ENCODE data around the gene STAT4. TPM values are rescaled to one million over a fixed set of nuclear protein-coding genes. Genes with fewer than 3 reads are reported as not detected.

The STAT4 gene
- total RNA-seq, 4 donors from 2014 or later: 0.31 to 1.0 (median 0.73) TPM; not detected in 1

DNA sequence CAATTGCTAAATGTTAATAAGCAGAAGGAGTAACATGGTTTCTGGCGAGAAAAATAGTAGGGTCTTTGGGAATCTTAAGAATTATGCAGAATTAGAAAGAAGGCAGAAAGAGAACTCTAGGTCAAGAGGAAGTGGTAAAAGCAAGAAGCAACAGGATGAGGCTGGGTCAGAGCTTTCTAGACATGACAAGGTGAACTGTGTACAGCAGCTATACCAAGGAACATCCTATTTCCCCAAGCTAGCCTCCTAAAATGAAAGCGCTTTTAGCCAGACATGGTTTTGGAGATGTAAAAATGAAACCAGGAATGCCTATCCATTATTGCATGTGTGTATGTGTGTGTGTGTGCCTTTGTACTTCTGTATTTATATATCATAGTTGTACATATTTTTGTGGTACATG is 94.6 kb downstream of the STAT4 start:
- Histone ChIP-seq H3K36me3 (no peaks in the 10 kb centered on the region), H3K4me1 (no peaks in the 10 kb centered on the region), H3K4me3 (no peak overlapping the region), H3K27ac (no peak overlapping the region), H3K27me3 (no peaks in the 10 kb centered on the region), H3K9me3 (no peaks in the 10 kb centered on the region)
- no peak for DNase-seq
- in situ Hi-C loops (cut with MboI; ENCODE audit: low sequenced_read_pairs in 4 of 4): loop anchor here in 2 of 4 donors (10.0 to 25.0 kb wide), 2 partner anchors 456 to 469 kb away; no protein-coding TSS in a partner anchor
- no peak for TF ChIP-seq POLR2A (IDR thresholded peaks at IDR 0.05)
- TF ChIP-seq, protein P1, sequence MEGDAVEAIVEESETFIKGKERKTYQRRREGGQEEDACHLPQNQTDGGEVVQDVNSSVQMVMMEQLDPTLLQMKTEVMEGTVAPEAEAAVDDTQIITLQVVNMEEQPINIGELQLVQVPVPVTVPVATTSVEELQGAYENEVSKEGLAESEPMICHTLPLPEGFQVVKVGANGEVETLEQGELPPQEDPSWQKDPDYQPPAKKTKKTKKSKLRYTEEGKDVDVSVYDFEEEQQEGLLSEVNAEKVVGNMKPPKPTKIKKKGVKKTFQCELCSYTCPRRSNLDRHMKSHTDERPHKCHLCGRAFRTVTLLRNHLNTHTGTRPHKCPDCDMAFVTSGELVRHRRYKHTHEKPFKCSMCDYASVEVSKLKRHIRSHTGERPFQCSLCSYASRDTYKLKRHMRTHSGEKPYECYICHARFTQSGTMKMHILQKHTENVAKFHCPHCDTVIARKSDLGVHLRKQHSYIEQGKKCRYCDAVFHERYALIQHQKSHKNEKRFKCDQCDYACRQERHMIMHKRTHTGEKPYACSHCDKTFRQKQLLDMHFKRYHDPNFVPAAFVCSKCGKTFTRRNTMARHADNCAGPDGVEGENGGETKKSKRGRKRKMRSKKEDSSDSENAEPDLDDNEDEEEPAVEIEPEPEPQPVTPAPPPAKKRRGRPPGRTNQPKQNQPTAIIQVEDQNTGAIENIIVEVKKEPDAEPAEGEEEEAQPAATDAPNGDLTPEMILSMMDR (IDR thresholded peaks at IDR 0.05 in 4 of 5, conservative IDR thresholded peaks at IDR 0.05 in 1 of 5): no peak
- ATAC-seq: no peak
- intact Hi-C loops (cut with DNase I; ENCODE audit: low total_unique reads): loop anchor here (10.0 kb wide), 1 partner anchor 99 kb away; the partner anchor contains the start of gene STAT4

DNA sequence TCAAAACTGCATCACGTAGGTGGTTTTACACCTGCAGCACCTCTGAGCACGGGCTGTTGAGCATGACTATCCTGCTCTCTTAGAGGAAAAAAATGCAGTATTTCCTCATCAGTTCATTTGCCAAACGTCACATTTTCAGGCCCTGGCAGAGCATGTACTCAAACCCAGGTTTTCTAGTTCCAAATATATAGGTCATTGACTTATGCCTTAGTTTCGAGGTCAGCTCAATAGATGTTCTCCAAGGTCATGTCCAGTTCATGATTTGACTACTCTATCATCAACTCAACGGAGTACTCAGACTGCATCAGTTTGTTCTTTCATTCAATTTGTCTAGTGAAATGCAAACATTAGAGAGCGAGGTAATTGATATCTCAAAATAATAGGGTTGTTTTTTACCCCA is 97.5 kb downstream of the STAT4 start:
- H3K4me1 ChIP-seq: no peaks in the 10 kb centered on the region
- H3K27ac ChIP-seq: no peak overlapping the region
- in situ Hi-C loops (cut with MboI; ENCODE audit: low sequenced_read_pairs in 4 of 4) (loop anchor here in 2 of 4 donors (10.0 to 25.0 kb wide), 2 partner anchors 459 to 472 kb away; no protein-coding TSS in a partner anchor), intact Hi-C loops (cut with DNase I; ENCODE audit: low total_unique reads) (loop anchor here (5.0 to 10.0 kb wide), 2 partner anchors 102 to 469 kb away; partner anchors contain the start of gene STAT4)
- ATAC-seq (no peak), DNase-seq (no peak)
- no peaks in the 10 kb centered on the region for H3K9me3 ChIP-seq
- no peaks in the 10 kb centered on the region for H3K36me3 ChIP-seq
- no peaks in the 10 kb centered on the region for H3K27me3 ChIP-seq
- no peak overlapping the region for H3K4me3 ChIP-seq
- TF ChIP-seq POLR2A (IDR thresholded peaks at IDR 0.05): no peak
- TF ChIP-seq, protein P1 (IDR thresholded peaks at IDR 0.05 in 4 of 5, conservative IDR thresholded peaks at IDR 0.05 in 1 of 5): no peak

DNA sequence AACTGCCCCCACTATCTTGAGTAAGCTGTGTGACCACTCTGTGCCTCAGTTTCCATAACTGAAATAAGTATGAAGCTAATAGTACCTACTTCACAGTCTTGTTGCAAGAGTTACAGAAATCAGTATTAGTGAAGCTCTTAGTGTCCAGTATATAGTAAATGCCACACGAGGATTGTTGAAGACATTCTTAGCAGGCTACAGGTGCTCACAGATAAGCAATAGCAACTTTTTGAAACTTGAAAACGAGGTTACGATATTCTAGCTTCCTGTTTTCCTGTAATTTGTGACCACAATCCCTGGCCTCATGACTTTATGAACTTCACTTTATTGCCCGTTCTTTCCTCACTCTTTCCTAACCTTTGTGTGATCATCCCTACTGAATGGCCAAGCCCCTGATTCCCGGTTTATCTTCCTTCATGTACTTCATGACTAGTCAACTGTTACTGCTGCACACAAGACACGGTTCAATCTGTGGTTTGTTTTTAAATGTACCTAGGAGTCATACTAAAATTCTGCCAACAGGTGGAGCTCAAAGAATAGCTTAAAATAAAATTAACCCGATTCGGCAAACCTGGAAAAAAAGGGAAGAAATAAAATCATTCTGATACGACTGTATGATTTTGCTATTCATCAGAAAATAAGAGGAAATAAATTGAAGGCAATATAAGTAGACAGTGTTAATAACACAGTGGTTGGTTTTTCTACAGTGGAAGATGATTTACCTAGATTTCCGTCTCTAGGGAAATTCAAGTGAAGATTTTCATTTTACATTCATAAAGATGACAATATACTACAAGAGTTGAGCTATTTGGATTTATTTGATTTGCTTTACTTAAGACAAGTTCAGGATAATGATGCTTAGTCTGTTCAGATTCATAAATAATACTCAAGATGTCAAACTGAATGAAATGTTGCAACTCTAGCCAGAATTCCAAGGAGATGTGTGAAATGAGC is 98.7 kb downstream of the STAT4 start:
- Histone ChIP-seq H3K27me3 (no peaks in the 10 kb centered on the region), H3K36me3 (no peaks in the 10 kb centered on the region), H3K27ac (no peak overlapping the region), H3K4me1 (no peaks in the 10 kb centered on the region), H3K4me3 (no peak overlapping the region), H3K9me3 (no peaks in the 10 kb centered on the region)
- in situ Hi-C loops (cut with MboI; ENCODE audit: low sequenced_read_pairs in 4 of 4) (loop anchor here in 2 of 4 donors (10.0 to 25.0 kb wide), 2 partner anchors 460 to 473 kb away; no protein-coding TSS in a partner anchor), intact Hi-C loops (cut with DNase I; ENCODE audit: low total_unique reads) (loop anchor here (5.0 to 10.0 kb wide), 2 partner anchors 103 to 470 kb away; partner anchors contain the start of gene STAT4)
- TF ChIP-seq, protein P1 (IDR thresholded peaks at IDR 0.05 in 4 of 5, conservative IDR thresholded peaks at IDR 0.05 in 1 of 5): peak in 4 of 5 experiments; percentile 21 to 43 (median 27)
- no peak for TF ChIP-seq POLR2A (IDR thresholded peaks at IDR 0.05)
- no peak for DNase-seq
- ATAC-seq: no peak

DNA sequence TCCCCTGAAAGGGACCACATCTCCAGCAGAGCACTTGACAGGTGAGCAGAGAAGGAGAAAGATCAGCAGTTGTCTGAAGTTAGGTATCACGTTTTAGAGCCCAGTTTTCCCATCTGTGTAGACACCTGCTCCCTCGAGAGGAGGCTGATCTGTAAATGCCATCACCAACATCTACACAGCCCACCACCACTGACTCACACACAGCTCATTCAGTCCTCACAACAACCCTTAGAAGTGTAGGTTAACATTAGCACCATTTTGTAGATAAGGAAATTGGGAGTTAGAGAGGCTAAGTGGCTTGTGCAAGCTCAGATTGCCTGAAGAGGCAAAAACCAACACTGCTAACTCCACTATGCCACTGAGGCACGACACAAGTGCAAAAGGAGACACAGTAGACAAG is 99.6 kb downstream of the STAT4 start:
- intact Hi-C loops (cut with DNase I; ENCODE audit: low total_unique reads): loop anchor here (5.0 to 10.0 kb wide), 2 partner anchors 104 to 471 kb away; partner anchors contain the start of gene STAT4
- H3K27me3 ChIP-seq: no peaks in the 10 kb centered on the region
- in situ Hi-C loops (cut with MboI; ENCODE audit: low sequenced_read_pairs in 4 of 4): loop anchor here in 2 of 4 donors (10.0 to 25.0 kb wide), 2 partner anchors 461 to 474 kb away; no protein-coding TSS in a partner anchor
- no peaks in the 10 kb centered on the region for H3K9me3 ChIP-seq
- H3K4me1 ChIP-seq: no peaks in the 10 kb centered on the region
- DNase-seq: no peak
- ATAC-seq: no peak
- H3K27ac ChIP-seq: peak overlapping the region in 3 of 4 donors; percentile 11 to 24 (median 22)
- H3K36me3 ChIP-seq: no peaks in the 10 kb centered on the region
- TF ChIP-seq, protein P1 (IDR thresholded peaks at IDR 0.05 in 4 of 5, conservative IDR thresholded peaks at IDR 0.05 in 1 of 5): no peak
- TF ChIP-seq POLR2A (IDR thresholded peaks at IDR 0.05): no peak
- H3K4me3 ChIP-seq: no peak overlapping the region

All from gastrocnemius medialis (tissue), 4 donors.